HG02973 (cell line): Measurements from ENCODE around the gene CAMKK2.
"Not testable (repeated sequence)": the region's sequence is repeated elsewhere in the genome, so short reads cannot be mapped to it uniquely, and the experiment has no call there.

Source experiments
- ATAC-seq: cut with Tn5 transposase; IDR thresholded peaks from one replicate; pipeline ENCODE4 v1.9.1; 2021; ENCODE audit warnings: moderate library complexity; ENCODE audit not compliant: unreplicated experiment

CAMKK2 gene

GRCh38 chr12:121227294-121227693 lies 69.2 kb downstream of the CAMKK2 start:
- peak; percentile 70 for ATAC-seq

- ATAC-seq: not testable (repeated sequence)
These were observed 69.6 kb downstream of the CAMKK2 start for GRCh38 chr12:121226871-121227270.

GRCh38 chr12:121226399-121226798 lies 70.1 kb downstream of the CAMKK2 start:
- no peak for ATAC-seq

- ATAC-seq: no peak
These were observed 71.9 kb downstream of the CAMKK2 start for GRCh38 chr12:121224591-121224990.

- no peak for ATAC-seq
These were observed 72.9 kb downstream of the CAMKK2 start for GRCh38 chr12:121223292-121224285.

- ATAC-seq: no peak
These were observed 73.7 kb downstream of the CAMKK2 start for GRCh38 chr12:121222847-121223246.

- ATAC-seq: no peak
These were observed 77.0 kb downstream of the CAMKK2 start for GRCh38 chr12:121219353-121219986.

GRCh38 chr12:121218588-121219352 lies 77.7 kb downstream of the CAMKK2 start:
- no peak for ATAC-seq

- no peak for ATAC-seq
These were observed 78.7 kb downstream of the CAMKK2 start for GRCh38 chr12:121217761-121218160.

GRCh38 chr12:121217063-121217462 lies 79.4 kb downstream of the CAMKK2 start:
- no peak for ATAC-seq

GRCh38 chr12:121216102-121216501 lies 80.4 kb downstream of the CAMKK2 start:
- ATAC-seq: no peak

GRCh38 chr12:121214855-121215745 lies 81.4 kb downstream of the CAMKK2 start:
- no peak for ATAC-seq

- no peak for ATAC-seq
These were observed 82.2 kb downstream of the CAMKK2 start for GRCh38 chr12:121214166-121214777.

- ATAC-seq: no peak
These were observed 83.6 kb downstream of the CAMKK2 start for GRCh38 chr12:121212875-121213274.

GRCh38 chr12:121209624-121210572 lies 86.6 kb downstream of the CAMKK2 start, which contains the start of gene P2RX4:
TSS of gene P2RX4 (plus strand) at chr12:121210129. CDS start at chr12:121210165, 36 bp downstream.
- peak; percentile 84 for ATAC-seq

- ATAC-seq: no peak
These were observed 87.3 kb downstream of the CAMKK2 start for GRCh38 chr12:121209221-121209620.

GRCh38 chr12:121208571-121208970 lies 87.9 kb downstream of the CAMKK2 start:
- not testable (repeated sequence) for ATAC-seq

GRCh38 chr12:121205491-121205890 lies 91.0 kb downstream of the CAMKK2 start:
- ATAC-seq: no peak

GRCh38 chr12:121203482-121203881 lies 93.0 kb downstream of the CAMKK2 start:
- ATAC-seq: no peak
